Large intestine (tissue), 3 donors: ENCODE results near the gene C1orf116. TPM values are rescaled to one million over a fixed set of nuclear protein-coding genes. Genes with fewer than 3 reads are reported as not detected.

ENCODE experiments used
- DNase-seq, 2 donors: peaks; one replicate each; pipeline versions ENCODE4 v3.0.0 to v3.0.0-alpha.2; 2013
- H3K27ac ChIP-seq: one replicate; pipeline ENCODE4 v1.5.1; 2013; ENCODE audit warnings: low read length
- H3K27me3 ChIP-seq: 2 replicates; pipeline ENCODE4 v1.6.1; 2013; ENCODE audit warnings: low read length; ENCODE audit not compliant: control insufficient read depth, insufficient read depth
- H3K36me3 ChIP-seq: 2 replicates; pipeline ENCODE4 v1.6.1; 2013; ENCODE audit warnings: low read length; ENCODE audit not compliant: control insufficient read depth, insufficient read depth
- H3K4me1 ChIP-seq: one replicate; pipeline ENCODE4 v1.6.1; 2013; ENCODE audit warnings: low read length; ENCODE audit not compliant: control insufficient read depth, insufficient read depth
- H3K4me3 ChIP-seq: one replicate; pipeline ENCODE4 v1.5.1; 2013; ENCODE audit warnings: low read length
- H3K9me3 ChIP-seq: one replicate; pipeline ENCODE4 v1.6.1; 2013; ENCODE audit warnings: mild to moderate bottlenecking, low read depth, low read length, moderate library complexity; ENCODE audit not compliant: control insufficient read depth
- WGBS: methylation state at CpG from one replicate; pipeline ENCODE4 v1.1.5; 2013; ENCODE audit warnings: low lambda C conversion rate; ENCODE audit not compliant: insufficient coverage; 5-methylcytosine and 5-hydroxymethylcytosine counted together
- polyA plus RNA-seq: library from polyadenylated mRNA; unstranded; fragments of 120-200 nt; gene quantifications from one replicate; pipeline ENCODE4 v1.2.1, GENCODE V29; 2013

The C1orf116 gene
- polyA plus RNA-seq, 1 donor: 45.7 TPM

DNA sequence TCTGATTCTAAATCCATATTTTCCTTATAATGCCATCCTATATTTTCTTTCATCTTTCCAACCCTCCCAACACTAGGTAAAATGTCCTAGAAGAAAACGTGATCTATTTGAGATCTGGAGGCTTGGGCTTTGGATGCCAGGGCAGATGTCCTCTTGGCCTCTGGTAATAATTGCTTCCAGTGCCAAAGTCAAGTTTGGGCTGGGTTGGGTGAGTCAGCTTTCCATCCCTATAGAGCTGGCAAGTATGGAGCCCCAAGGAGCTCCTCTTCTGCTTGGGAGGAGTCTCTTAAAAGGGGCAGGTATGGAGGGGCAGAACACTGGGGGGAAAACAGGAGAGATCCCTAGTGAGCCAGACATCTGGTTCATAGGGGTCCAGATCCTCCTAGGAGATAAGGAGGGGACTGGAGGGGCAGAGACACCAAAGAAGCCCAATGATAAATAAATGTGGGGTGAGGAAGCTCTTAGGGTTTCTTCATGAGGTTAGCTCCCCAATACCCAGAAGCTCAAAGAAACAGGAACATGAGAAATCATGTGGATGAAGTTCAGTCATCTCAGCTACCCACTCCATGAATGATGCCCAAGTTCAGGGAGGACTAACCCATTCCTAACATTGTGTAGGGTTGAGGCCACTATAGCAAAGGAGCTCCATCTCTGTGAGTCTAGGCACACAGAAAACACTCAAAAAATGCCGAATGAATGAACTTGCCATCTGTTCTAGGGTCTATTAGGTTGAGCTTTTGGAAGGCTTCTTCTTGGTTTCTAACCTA lies 3.5 kb downstream of the C1orf116 start:
- H3K27me3 ChIP-seq: no peaks in the 10 kb centered on the region
- peaks cover 69% of the 10 kb centered on the region for H3K4me1 ChIP-seq
- WGBS: no CpG with 5 or more reads among the region's 2 CpGs
- H3K9me3 ChIP-seq: no peaks in the 10 kb centered on the region
- H3K27ac ChIP-seq: peak overlapping the region; percentile 99
- peak in 1 of 2 donors; percentile 44 for DNase-seq
- peaks cover under 1% of the 10 kb centered on the region for H3K36me3 ChIP-seq
- no peak overlapping the region for H3K4me3 ChIP-seq

DNA sequence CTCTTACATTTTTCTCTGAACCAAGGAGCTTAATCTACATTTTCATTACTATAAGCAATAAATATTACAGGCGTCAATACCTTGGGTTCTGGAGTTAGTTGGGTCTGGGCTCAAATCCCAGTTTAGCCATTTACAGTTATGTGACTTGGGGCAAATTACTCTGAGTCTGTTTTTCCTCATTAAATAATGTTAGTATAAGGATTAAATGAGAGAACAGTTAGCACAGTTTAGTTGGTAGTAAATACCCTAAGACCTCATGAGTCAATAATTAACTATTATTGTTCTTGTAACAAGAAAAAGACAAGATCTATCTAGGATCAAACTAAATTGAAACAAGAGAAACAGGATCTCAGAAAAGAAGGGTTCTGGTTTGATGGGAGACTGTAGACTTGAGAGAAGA lies 4.6 kb downstream of the C1orf116 start:
- H3K4me3 ChIP-seq: peak overlapping the region; percentile 19
- H3K4me1 ChIP-seq: peaks cover 72% of the 10 kb centered on the region
- peak overlapping the region; percentile 99 for H3K27ac ChIP-seq
- WGBS: no CpG with 5 or more reads among the region's 1 CpG
- no peaks in the 10 kb centered on the region for H3K27me3 ChIP-seq
- no peak for DNase-seq
- peaks cover 8% of the 10 kb centered on the region for H3K36me3 ChIP-seq
- no peaks in the 10 kb centered on the region for H3K9me3 ChIP-seq

DNA sequence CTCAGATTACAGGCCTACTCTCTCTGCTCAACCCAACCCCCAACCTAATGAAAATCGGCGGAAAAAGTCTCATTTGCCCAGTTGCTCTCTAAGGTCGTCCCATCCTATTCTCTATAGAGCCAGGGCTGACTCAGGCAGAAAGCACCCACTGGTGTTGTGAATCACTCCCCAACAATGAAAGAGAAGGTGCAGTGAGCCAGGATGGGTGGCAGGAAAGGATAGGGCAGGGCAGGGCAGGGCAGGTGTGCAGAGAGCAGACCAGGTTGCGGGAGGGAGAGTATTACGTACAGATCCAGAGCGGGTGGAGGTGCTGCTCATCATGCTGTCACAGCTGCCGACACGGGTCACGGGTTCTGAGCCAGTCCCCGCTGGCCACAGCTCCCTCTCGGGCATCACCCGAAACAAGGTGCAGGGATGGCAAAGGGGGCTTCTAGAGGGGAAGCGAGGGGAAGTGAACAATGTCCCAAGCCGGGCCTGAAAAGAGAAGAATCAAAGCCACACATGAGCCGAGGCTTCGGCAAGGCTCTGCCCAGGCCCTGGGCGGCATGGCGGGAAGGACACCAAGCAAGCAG lies 5.3 kb downstream of the C1orf116 start:
- no CpG with 5 or more reads among the region's 18 CpGs for WGBS

DNA sequence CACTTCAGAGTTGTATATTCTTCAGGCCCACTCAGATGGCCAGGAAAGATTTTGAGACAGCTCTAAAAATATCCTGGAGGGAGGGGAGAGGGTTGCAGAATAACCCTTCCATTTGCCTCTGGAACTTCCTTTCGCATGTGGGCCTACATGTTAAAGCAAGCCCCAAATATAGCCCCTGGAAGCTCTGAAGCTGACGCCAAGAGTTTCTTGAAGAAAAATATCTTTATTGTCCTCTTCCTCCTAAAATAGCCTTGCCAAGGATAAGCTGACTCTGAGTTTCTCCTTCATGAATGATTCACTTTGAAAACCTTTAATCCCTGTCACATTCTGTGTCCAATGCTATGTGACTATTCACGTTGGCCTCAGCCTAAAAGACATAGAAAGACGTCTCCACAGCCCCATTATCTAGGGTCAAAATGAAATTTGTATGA lies 6.4 kb downstream of the C1orf116 start:
- Histone ChIP-seq H3K4me1 (peaks cover 75% of the 10 kb centered on the region), H3K27me3 (no peaks in the 10 kb centered on the region), H3K27ac (peak overlapping the region; percentile 99), H3K36me3 (peaks cover 25% of the 10 kb centered on the region), H3K4me3 (no peak overlapping the region), H3K9me3 (no peaks in the 10 kb centered on the region)
- peak in 1 of 2 donors; percentile 80 for DNase-seq
- WGBS: no CpG with 5 or more reads among the region's 4 CpGs

More for the DNA sequence above, 5.3 kb downstream of the C1orf116 start:
- Histone ChIP-seq H3K27ac (peak overlapping the region; percentile 99), H3K4me3 (peak overlapping the region; percentile 19), H3K9me3 (no peaks in the 10 kb centered on the region), H3K36me3 (peaks cover 14% of the 10 kb centered on the region), H3K27me3 (no peaks in the 10 kb centered on the region), H3K4me1 (peaks cover 72% of the 10 kb centered on the region)
- peak; percentile 77 to 81 for DNase-seq

DNA sequence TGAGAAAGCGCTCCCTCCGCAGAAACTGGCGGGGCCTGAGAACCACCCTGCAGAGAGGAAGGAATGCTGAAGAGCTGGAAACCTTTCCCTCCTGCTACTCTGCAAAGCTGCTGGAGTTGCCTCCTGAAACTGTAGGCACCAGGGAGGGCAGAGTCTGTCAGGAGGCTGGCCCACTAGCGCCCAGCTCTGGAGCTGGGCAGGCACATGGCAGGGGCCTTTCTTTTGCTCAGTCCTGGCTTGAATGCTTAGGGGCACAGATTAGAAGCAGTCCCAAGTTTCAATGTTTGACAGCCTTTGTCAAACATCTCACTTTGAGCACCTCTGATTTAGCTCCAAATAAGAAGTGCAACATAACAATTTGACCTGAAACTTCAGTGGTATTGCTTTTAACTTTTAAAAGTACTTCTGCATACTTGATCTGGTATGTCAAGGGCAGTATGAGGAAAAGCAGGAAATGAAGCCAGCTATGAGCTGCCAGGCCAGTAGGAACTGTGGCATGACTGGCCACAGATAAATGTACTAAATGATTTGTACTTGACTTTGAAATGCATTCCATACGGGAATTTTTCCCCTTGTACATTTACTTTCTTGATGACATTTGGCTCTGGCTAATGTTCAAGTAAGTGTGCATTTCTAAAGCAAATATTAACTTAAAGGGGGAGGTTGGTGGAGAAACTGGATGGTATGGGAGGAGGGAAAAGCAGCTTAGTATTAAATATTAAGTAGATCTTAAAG lies 7.2 kb downstream of the C1orf116 start:
- H3K27me3 ChIP-seq: no peaks in the 10 kb centered on the region
- H3K9me3 ChIP-seq: no peaks in the 10 kb centered on the region
- peaks cover 82% of the 10 kb centered on the region for H3K4me1 ChIP-seq
- no CpG with 5 or more reads among the region's 5 CpGs for WGBS
- peak in 1 of 2 donors; percentile 49 for DNase-seq
- no peak overlapping the region for H3K4me3 ChIP-seq
- H3K36me3 ChIP-seq: peaks cover 26% of the 10 kb centered on the region
- peak overlapping the region; percentile 99 for H3K27ac ChIP-seq

DNA sequence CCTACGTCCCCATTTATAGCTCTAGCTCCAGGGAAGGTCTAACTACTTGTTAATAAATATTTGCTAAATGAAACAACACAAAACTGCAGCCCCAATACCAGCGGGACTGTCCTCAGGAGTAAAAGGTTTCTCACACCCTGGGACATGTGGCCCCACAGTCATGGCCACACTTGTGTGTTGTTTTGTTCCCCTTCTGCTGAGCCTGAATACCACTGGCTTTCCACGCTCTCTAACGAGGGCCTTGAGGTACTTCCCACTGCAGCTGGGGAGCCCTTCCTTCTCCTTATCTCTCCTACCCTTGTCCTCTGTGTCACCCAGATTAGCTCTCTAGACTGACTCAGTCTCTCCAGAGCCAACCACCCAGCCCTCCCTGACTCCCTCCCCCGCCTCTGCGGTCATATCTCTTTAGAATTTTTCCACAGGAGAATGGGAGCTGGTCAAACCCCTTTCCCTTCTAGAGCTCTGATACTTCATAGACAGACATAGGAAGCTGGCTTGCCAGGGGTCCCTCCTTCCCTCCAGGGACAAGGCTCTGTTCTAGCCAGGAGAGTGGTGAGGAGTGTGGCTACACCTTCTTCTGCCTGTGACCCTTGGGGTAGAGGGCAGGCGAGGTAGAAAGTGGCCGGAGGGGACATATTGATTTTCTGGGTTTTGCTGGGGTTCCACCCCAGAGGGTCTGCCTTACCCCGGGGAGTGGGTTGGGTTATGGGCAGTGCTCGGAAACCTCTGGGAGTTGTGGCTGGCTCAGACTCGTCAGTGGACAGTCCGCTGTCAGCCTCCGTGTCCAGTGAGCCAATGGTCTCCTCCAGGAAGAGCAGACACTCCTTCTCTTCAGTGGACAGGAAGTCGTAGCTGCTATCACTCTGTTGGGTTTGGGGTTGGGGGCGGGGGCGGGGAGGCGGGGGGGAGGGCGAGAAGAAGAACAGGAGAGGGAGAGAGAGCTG lies 8.1 kb downstream of the C1orf116 start:
- Histone ChIP-seq H3K4me1 (peaks cover 82% of the 10 kb centered on the region), H3K27ac (peak overlapping the region; percentile 99), H3K9me3 (no peaks in the 10 kb centered on the region), H3K27me3 (no peaks in the 10 kb centered on the region), H3K36me3 (peaks cover 26% of the 10 kb centered on the region), H3K4me3 (no peak overlapping the region)
- DNase-seq: peak; percentile 86 to 92
- no CpG with 5 or more reads among the region's 18 CpGs for WGBS

DNA sequence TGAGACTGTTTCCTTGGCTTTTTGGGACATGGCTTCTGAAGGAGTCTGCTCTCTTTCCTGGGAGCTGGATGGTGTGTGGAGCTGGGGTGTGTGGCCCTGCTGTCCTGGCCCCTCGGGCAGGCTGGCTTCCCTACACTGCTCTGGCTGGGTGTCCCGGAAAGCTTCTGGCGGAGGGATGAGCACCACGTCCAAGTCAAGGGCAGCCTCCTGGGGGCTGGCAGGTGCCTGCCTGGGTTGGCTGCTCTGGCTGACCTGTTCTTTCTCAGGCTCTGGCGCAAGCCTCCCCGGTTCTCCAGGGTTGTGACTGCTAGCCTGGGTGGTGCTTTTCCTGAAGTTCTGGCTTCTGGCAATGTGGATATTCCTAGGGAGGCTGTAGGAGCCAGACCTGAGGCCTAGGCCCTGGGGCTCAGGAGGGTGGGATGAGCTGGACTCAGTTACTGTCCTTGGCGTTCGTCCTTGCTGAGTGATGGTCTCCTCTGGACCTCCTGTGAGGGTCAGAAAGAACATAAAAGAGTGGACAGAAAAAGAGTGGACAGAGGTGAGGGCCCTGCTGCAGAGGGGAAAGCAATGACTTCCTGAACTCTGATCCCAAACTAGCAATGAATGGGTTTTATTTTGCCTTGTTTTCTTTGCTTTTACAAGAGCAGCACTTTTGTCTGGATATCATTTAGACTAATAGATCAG lies 9.4 kb downstream of the C1orf116 start:
- WGBS: no CpG with 5 or more reads among the region's 8 CpGs
- H3K9me3 ChIP-seq: no peaks in the 10 kb centered on the region

DNA sequence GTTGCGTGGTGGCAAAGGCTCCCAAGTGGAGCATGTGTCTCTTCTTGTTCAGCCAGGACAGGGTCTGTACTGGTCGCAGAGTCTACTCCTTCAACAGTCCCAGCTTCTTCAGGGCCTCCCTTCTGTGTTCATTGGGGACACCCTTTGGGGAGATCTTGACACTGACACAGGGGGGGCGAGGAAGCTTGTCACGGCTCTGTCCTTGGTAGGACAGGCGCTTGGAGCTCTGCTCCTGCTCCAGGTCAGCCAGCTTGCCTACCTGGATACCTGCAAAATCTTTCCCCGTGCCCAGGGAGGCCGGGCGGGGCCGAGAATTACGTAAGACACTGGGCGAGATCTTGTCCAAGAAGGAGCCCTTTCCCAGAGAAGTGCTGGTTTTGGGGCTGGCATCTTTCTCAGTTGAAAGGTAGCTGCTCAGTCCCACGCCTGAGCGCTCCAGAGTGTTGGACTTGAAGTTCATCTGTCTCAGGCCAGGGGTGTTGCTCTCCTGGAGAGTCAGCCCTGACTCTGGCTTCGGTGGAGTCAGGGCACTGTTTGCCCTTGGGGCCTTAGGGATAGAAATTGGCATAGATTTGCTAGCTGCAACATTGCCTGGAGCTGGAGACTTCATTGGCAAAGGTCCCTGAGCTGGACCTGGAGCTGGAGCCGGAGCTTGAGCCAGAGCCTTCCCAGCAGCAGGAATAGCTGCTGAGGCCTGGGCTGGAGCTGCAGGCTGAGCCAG lies 10.5 kb downstream of the C1orf116 start:
- H3K4me3 ChIP-seq: no peak overlapping the region
- no peaks in the 10 kb centered on the region for H3K9me3 ChIP-seq
- H3K36me3 ChIP-seq: peaks cover 26% of the 10 kb centered on the region
- H3K4me1 ChIP-seq: peaks cover 65% of the 10 kb centered on the region
- peak overlapping the region; percentile 25 for H3K27ac ChIP-seq
- H3K27me3 ChIP-seq: no peaks in the 10 kb centered on the region
- no CpG with 5 or more reads among the region's 15 CpGs for WGBS
- DNase-seq: no peak

More for the DNA sequence above, 9.4 kb downstream of the C1orf116 start:
- no peak for DNase-seq
- H3K27me3 ChIP-seq: no peaks in the 10 kb centered on the region
- peaks cover 26% of the 10 kb centered on the region for H3K36me3 ChIP-seq
- peak overlapping the region; percentile 99 for H3K27ac ChIP-seq
- H3K4me1 ChIP-seq: peaks cover 74% of the 10 kb centered on the region
- no peak overlapping the region for H3K4me3 ChIP-seq
